Endothelial cell of umbilical vein (primary cell): ENCODE data around the gene ABCA6. TPM values are rescaled to one million over a fixed set of nuclear protein-coding genes. Genes with fewer than 3 reads are reported as not detected.

Source experiments
- BruUV-seq: library from RNA; stranded (reverse); fragments of 400-500 nt; replicated peaks from 2 replicates; lab custom pipeline; 2021; lab: Mats Ljungman, UMichigan
- CTCF ChIA-PET: fragments of 300-600, 350-600 bp; sonication (Branson Sonifier 250); formaldehyde crosslinking; loops from one replicate; lab custom pipeline; 2021; ENCODE audit warnings: antibody characterized with exemption, inconsistent platforms; lab: Charles Lee
- POLR2A ChIA-PET: fragments of 300-600, 350-600 bp; sonication (Branson Sonifier 250); formaldehyde crosslinking; loops from one replicate; lab custom pipeline; 2021; ENCODE audit warnings: antibody characterized with exemption, inconsistent platforms; lab: Charles Lee
- DNase-seq: peaks from one replicate; pipeline ENCODE4 v3.0.0-alpha.2; 2011; ENCODE audit warnings: low read depth, low spot score
- FAIRE-seq: peaks from 2 replicates; lab custom pipeline; 2011; peaks lifted over from hg19 to GRCh38; lab: Jason Lieb, UNC
- H2AFZ ChIP-seq: 2 replicates; pipeline ENCODE4 v1.6.0; 2012; ENCODE audit warnings: low read depth, low read length, control low read depth, inconsistent platforms
- H3K27ac ChIP-seq: 2 replicates; pipeline ENCODE4 v1.5.1; 2011; ENCODE audit warnings: low read depth, mild to moderate bottlenecking, control low read depth, low read length, moderate library complexity; ENCODE audit not compliant: insufficient read depth
- H3K27me3 ChIP-seq, 2 experiments: 2 replicates each; pipeline versions ENCODE4 v1.6.0 to v1.6.1; 2011; ENCODE audit warnings: low read length in 2 of 2, mixed read lengths in 1 of 2; ENCODE audit not compliant: control insufficient read depth in 2 of 2, insufficient read depth in 2 of 2
- H3K36me3 ChIP-seq, 2 experiments: 2 replicates in 1 of 2; 3 replicates in 1 of 2; pipeline ENCODE4 v1.5.1; 2011; ENCODE audit warnings: low read length in 2 of 2, mild to moderate bottlenecking in 1 of 2, moderate library complexity in 1 of 2; ENCODE audit not compliant: control insufficient read depth in 2 of 2, insufficient read depth in 2 of 2; ENCODE audit errors: extremely low read depth in 1 of 2
- H3K4me1 ChIP-seq: 3 replicates; pipeline ENCODE4 v1.5.1; 2011; ENCODE audit warnings: mild to moderate bottlenecking, low read length; ENCODE audit not compliant: control insufficient read depth, insufficient read depth; ENCODE audit errors: extremely low read depth
- H3K4me2 ChIP-seq: 2 replicates; pipeline ENCODE4 v1.6.1; 2011; ENCODE audit warnings: low read length, control low read depth, mixed read lengths; ENCODE audit not compliant: insufficient read depth
- H3K4me3 ChIP-seq, 3 experiments: fragments of 200-600 bp in 1 of 3; sonication (generic), shearing (Covaris generic) in 1 of 3; replicated peaks in 1 of 3; 2 replicates each; pipeline ENCODE4 v1.5.1; 2011 to 2016; ENCODE audit warnings: control low read depth in 3 of 3, low read length in 3 of 3, mild to moderate bottlenecking in 2 of 3, inconsistent platforms in 1 of 3, low read depth in 1 of 3, moderate library complexity in 1 of 3; ENCODE audit not compliant: insufficient read depth in 1 of 3
- H3K79me2 ChIP-seq: 2 replicates; pipeline ENCODE4 v1.6.0; 2012; ENCODE audit warnings: low read length, inconsistent platforms; ENCODE audit not compliant: control insufficient read depth, insufficient read depth
- H3K9ac ChIP-seq: replicated peaks from 2 replicates; pipeline ENCODE3; 2011; ENCODE audit warnings: low read length, control low read depth; ENCODE audit not compliant: insufficient read depth; ENCODE audit errors: extremely low read depth
- H3K9me1 ChIP-seq: replicated peaks from 3 replicates; pipeline ENCODE4 v1.6.0; 2011; ENCODE audit warnings: mild to moderate bottlenecking, low read length; ENCODE audit not compliant: control insufficient read depth, insufficient read depth; ENCODE audit errors: extremely low read depth
- H3K9me3 ChIP-seq: replicated peaks from 2 replicates; pipeline ENCODE4 v1.5.1; 2012; ENCODE audit warnings: low read length, inconsistent platforms; ENCODE audit not compliant: control insufficient read depth, insufficient read depth
- H4K20me1 ChIP-seq: replicated peaks from 2 replicates; pipeline ENCODE3; 2011; ENCODE audit warnings: mild to moderate bottlenecking, low read length; ENCODE audit not compliant: control insufficient read depth, insufficient read depth; ENCODE audit errors: extremely low read depth
- EZH2 ChIP-seq: IDR thresholded peaks from 2 replicates; pipeline ENCODE4 v1.6.1; 2012; ENCODE audit warnings: borderline replicate concordance, low read depth, mild to moderate bottlenecking, moderate library complexity, low read length, inconsistent platforms; ENCODE audit not compliant: severe bottlenecking
- FOS ChIP-seq: IDR thresholded peaks from 2 replicates; pipeline ENCODE4 v1.6.1; 2011; ENCODE audit warnings: mild to moderate bottlenecking, low read length, moderate library complexity, borderline replicate concordance; ENCODE audit not compliant: insufficient read depth
- GATA2 ChIP-seq: IDR thresholded peaks from 2 replicates; pipeline ENCODE4 v1.7.0; 2011; ENCODE audit warnings: low read depth, mild to moderate bottlenecking, moderate library complexity, mixed read lengths, low read length; ENCODE audit not compliant: insufficient read length, insufficient read depth
- JUN ChIP-seq: IDR thresholded peaks from 2 replicates; pipeline ENCODE4 v1.6.1; 2011; ENCODE audit warnings: borderline replicate concordance, low read depth; ENCODE audit not compliant: insufficient read length, insufficient read depth
- MYC ChIP-seq: IDR thresholded peaks from one replicate; pipeline ENCODE4 v1.6.1; 2011; ENCODE audit warnings: mild to moderate bottlenecking, low read depth, low read length
- POLR2A ChIP-seq: IDR thresholded peaks from 2 replicates; pipeline ENCODE4 v1.6.1; 2012; ENCODE audit warnings: low read depth, mild to moderate bottlenecking, control low read depth, low read length
- POLR2AphosphoS5 ChIP-seq: IDR thresholded peaks from 2 replicates; pipeline ENCODE4 v1.6.1; 2012; ENCODE audit warnings: low read depth, mild to moderate bottlenecking, control low read depth, low read length, moderate library complexity; ENCODE audit not compliant: insufficient read depth
- dilution Hi-C: fragments of 300-500 bp; cut with MboI; formaldehyde crosslinking; loops from one replicate; pipeline ENCODE4 v1.15.0; 2019; ENCODE audit warnings: low sequenced_read_pairs; ENCODE audit not compliant: extremely low pct_ligation_motif_present
- intact Hi-C: fragments of 100-400 bp; cut with micrococcal nuclease; formaldehyde crosslinking; loops from one replicate; pipeline ENCODE4 v1.10.0; 2022
- polyA plus RNA-seq, 4 experiments: library from polyadenylated mRNA; depleted of rRNA in 3 of 4; stranded (reverse) in 3 of 4; unstranded in 1 of 4; fragments of >200 nt; gene quantifications; 2 replicates each; pipeline versions ENCODE4 v1.2.1 to v1.2.3, GENCODE V29; 2011 to 2012; ENCODE audit warnings: missing spikeins in 1 of 4
- total RNA-seq: library from RNA; stranded (reverse); gene quantifications from 2 replicates; pipeline ENCODE4 v1.2.3, GENCODE V29; 2021
- TF ChIP-seq, protein P1 (sequence below), 2 donors: IDR thresholded peaks; 1 replicate in 1 of 2; 2 replicates in 1 of 2; pipeline ENCODE4 v1.5.1; 2011; ENCODE audit warnings: low read length in 2 of 2, mild to moderate bottlenecking in 2 of 2, moderate library complexity in 2 of 2, control low read depth in 1 of 2, inconsistent platforms in 1 of 2, low read depth in 1 of 2; ENCODE audit not compliant: insufficient read depth in 1 of 2; ENCODE audit errors: extremely low read depth in 1 of 2
- TF ChIP-seq, protein P2 (sequence below): IDR thresholded peaks from 2 replicates; pipeline ENCODE4 v1.6.1; 2011; ENCODE audit not compliant: insufficient read depth, insufficient read length

The ABCA6 gene
- total and polyA plus RNA-seq, 2 donors (not counting 3 experiments of a cell fraction or from before 2014, with no cell fraction given), result 11.3 to 30.5 TPM

DNA sequence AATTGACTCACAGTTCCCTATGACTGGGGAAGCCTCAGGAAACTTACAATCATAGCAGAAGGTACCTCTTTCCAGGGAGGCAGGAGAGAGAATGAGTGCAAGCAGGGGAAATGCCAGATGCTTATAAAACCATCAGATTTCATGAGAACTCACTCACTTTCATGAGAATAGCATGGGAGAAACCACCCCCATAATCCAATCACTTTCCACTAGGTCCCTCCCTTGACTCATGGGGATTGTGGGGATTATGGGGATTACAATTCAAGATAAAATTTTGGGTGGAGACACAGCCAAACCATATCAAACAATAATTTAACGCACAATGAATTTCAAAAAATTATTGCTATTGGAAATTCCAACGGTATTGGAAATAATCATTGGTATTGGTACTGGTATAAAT lies 96.0 kb downstream of the ABCA6 start:
- intact Hi-C loops, result loop anchor here (5.0 kb wide), 1 partner anchor 132 kb away; no protein-coding TSS in a partner anchor
- no peaks in the 10 kb centered on the region for H3K9me1 ChIP-seq
- H3K27me3 ChIP-seq, result no peaks in the 10 kb centered on the region
- BruUV-seq, result no TSS peak
- no peaks in the 10 kb centered on the region for H4K20me1 ChIP-seq
- H3K9ac ChIP-seq, result no peak overlapping the region
- dilution Hi-C loops, result no loop called here
- H3K27ac ChIP-seq, result no peak overlapping the region
- H3K79me2 ChIP-seq, result no peaks in the 10 kb centered on the region
- no peak overlapping the region for H3K4me3 ChIP-seq
- CTCF ChIA-PET, result no interaction called here
- H3K4me2 ChIP-seq, result no peak overlapping the region
- peaks cover 0 to 3% of the 10 kb centered on the region in 2 experiments for H3K36me3 ChIP-seq
- H2AFZ ChIP-seq, result peak overlapping the region; percentile 33
- peaks cover 35% of the 10 kb centered on the region for H3K4me1 ChIP-seq
- DNase-seq, result no peak
- TF ChIP-seq, protein P1, sequence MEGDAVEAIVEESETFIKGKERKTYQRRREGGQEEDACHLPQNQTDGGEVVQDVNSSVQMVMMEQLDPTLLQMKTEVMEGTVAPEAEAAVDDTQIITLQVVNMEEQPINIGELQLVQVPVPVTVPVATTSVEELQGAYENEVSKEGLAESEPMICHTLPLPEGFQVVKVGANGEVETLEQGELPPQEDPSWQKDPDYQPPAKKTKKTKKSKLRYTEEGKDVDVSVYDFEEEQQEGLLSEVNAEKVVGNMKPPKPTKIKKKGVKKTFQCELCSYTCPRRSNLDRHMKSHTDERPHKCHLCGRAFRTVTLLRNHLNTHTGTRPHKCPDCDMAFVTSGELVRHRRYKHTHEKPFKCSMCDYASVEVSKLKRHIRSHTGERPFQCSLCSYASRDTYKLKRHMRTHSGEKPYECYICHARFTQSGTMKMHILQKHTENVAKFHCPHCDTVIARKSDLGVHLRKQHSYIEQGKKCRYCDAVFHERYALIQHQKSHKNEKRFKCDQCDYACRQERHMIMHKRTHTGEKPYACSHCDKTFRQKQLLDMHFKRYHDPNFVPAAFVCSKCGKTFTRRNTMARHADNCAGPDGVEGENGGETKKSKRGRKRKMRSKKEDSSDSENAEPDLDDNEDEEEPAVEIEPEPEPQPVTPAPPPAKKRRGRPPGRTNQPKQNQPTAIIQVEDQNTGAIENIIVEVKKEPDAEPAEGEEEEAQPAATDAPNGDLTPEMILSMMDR (IDR thresholded peaks at IDR 0.05; ENCODE audit: extremely low read depth in 1 of 2, insufficient read depth in 1 of 2, low read depth in 1 of 2, low read length in 2 of 2), result no peak
- TF ChIP-seq JUN (no peak), POLR2A (no peak), POLR2AphosphoS5 (no peak), FOS (no peak), MYC (no peak), GATA2 (no peak), EZH2 (no peak)
- TF ChIP-seq, protein P2, sequence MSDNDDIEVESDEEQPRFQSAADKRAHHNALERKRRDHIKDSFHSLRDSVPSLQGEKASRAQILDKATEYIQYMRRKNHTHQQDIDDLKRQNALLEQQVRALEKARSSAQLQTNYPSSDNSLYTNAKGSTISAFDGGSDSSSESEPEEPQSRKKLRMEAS, result no peak
- no peak for FAIRE-seq
- H3K9me3 ChIP-seq, result no peaks in the 10 kb centered on the region
- POLR2A ChIA-PET, result no interaction called here
